DND-41 (cell line): ENCODE measurements around the gene PRKCZ.

Source experiments
- ATAC-seq: fragments of 200-7000 bp; cut with Tn5 transposase; 3 replicates; pipeline ENCODE4 v1.9.1; 2021; ENCODE audit warnings: low read depth; ENCODE audit not compliant: insufficient read depth
- DNase-seq: peaks from one replicate; pipeline ENCODE4 v3.0.0-alpha.2; 2020
- H2AFZ ChIP-seq: 2 replicates; pipeline ENCODE4 v1.6.0; 2012; ENCODE audit warnings: low read depth, low read length
- H3K27ac ChIP-seq: 2 replicates; pipeline ENCODE4 v1.5.1; 2012; ENCODE audit warnings: low read length, inconsistent platforms
- H3K27me3 ChIP-seq: fragments of 200-600 bp; sonication (generic); 2 replicates; pipeline ENCODE4 v1.6.0; 2012; ENCODE audit warnings: low read length, mild to moderate bottlenecking, inconsistent platforms; ENCODE audit not compliant: insufficient read depth, poor library complexity
- H3K36me3 ChIP-seq: 2 replicates; pipeline ENCODE4 v1.5.1; 2012; ENCODE audit warnings: low read length, inconsistent platforms; ENCODE audit not compliant: insufficient read depth
- H3K4me1 ChIP-seq: 2 replicates; pipeline ENCODE4 v1.5.1; 2012; ENCODE audit warnings: mild to moderate bottlenecking, low read length; ENCODE audit not compliant: insufficient read depth
- H3K4me2 ChIP-seq: 2 replicates; pipeline ENCODE4 v1.6.0; 2012; ENCODE audit warnings: mild to moderate bottlenecking, moderate library complexity, low read length, inconsistent platforms; ENCODE audit not compliant: insufficient read depth
- H3K4me3 ChIP-seq, 2 experiments: fragments of 200-600 bp in 1 of 2; shearing (Covaris generic) in 1 of 2; 2 replicates each; pipeline ENCODE4 v1.5.1; 2012 to 2016; ENCODE audit warnings: inconsistent platforms in 2 of 2, low read length in 2 of 2, mild to moderate bottlenecking in 2 of 2, low read depth in 1 of 2, moderate library complexity in 1 of 2
- H3K79me2 ChIP-seq: 2 replicates; pipeline ENCODE4 v1.6.0; 2012; ENCODE audit warnings: low read length, inconsistent platforms; ENCODE audit not compliant: insufficient read depth
- H3K9ac ChIP-seq: 2 replicates; pipeline ENCODE4 v1.6.0; 2012; ENCODE audit warnings: low read depth, mild to moderate bottlenecking, inconsistent platforms, low read length, moderate library complexity
- H3K9me3 ChIP-seq: 2 replicates; pipeline ENCODE4 v1.5.1; 2012; ENCODE audit warnings: low read length, moderate library complexity, mild to moderate bottlenecking, inconsistent platforms; ENCODE audit not compliant: insufficient read depth, severe bottlenecking
- H4K20me1 ChIP-seq: 2 replicates; pipeline ENCODE4 v1.6.0; 2012; ENCODE audit warnings: low read length; ENCODE audit not compliant: insufficient read depth
- EZH2 ChIP-seq: IDR thresholded peaks from 3 replicates; pipeline ENCODE4 v1.6.1; 2012; ENCODE audit warnings: borderline replicate concordance, low read depth, mild to moderate bottlenecking, moderate library complexity, low read length, inconsistent platforms; ENCODE audit not compliant: severe bottlenecking
- TF ChIP-seq, protein P1 (sequence below): IDR thresholded peaks from 2 replicates; pipeline ENCODE4 v1.5.1; 2012; ENCODE audit warnings: borderline replicate concordance, low read length, moderate library complexity, mild to moderate bottlenecking; ENCODE audit not compliant: poor library complexity, severe bottlenecking; ENCODE audit errors: extremely low read depth

PRKCZ gene

GRCh38 chr1:2097386-2098300 lies 47.4 kb downstream of the PRKCZ start:
- no peak for TF ChIP-seq EZH2
- TF ChIP-seq, protein P1, sequence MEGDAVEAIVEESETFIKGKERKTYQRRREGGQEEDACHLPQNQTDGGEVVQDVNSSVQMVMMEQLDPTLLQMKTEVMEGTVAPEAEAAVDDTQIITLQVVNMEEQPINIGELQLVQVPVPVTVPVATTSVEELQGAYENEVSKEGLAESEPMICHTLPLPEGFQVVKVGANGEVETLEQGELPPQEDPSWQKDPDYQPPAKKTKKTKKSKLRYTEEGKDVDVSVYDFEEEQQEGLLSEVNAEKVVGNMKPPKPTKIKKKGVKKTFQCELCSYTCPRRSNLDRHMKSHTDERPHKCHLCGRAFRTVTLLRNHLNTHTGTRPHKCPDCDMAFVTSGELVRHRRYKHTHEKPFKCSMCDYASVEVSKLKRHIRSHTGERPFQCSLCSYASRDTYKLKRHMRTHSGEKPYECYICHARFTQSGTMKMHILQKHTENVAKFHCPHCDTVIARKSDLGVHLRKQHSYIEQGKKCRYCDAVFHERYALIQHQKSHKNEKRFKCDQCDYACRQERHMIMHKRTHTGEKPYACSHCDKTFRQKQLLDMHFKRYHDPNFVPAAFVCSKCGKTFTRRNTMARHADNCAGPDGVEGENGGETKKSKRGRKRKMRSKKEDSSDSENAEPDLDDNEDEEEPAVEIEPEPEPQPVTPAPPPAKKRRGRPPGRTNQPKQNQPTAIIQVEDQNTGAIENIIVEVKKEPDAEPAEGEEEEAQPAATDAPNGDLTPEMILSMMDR: no peak
- no peak for ATAC-seq
- Histone ChIP-seq H3K27me3 (peaks cover 4% of the 10 kb centered on the region), H3K36me3 (no peaks in the 10 kb centered on the region), H3K4me1 (no peaks in the 10 kb centered on the region), H3K9ac (no peak overlapping the region), H3K79me2 (no peaks in the 10 kb centered on the region), H3K27ac (no peak overlapping the region), H3K9me3 (no peaks in the 10 kb centered on the region), H3K4me3 (no peak overlapping the region), H2AFZ (no peak overlapping the region), H3K4me2 (no peak overlapping the region), H4K20me1 (no peaks in the 10 kb centered on the region)
- no peak for DNase-seq

GRCh38 chr1:2098301-2098698 lies 48.1 kb downstream of the PRKCZ start:
- Histone ChIP-seq H2AFZ (no peak overlapping the region), H3K9ac (no peak overlapping the region), H3K27me3 (peaks cover 4% of the 10 kb centered on the region), H4K20me1 (no peaks in the 10 kb centered on the region), H3K4me3 (no peak overlapping the region), H3K4me2 (no peak overlapping the region), H3K36me3 (no peaks in the 10 kb centered on the region), H3K9me3 (no peaks in the 10 kb centered on the region), H3K79me2 (no peaks in the 10 kb centered on the region), H3K27ac (no peak overlapping the region), H3K4me1 (no peaks in the 10 kb centered on the region)
- DNase-seq (no peak), ATAC-seq (no peak)
- TF ChIP-seq, protein P1: no peak
- TF ChIP-seq EZH2: no peak

- H4K20me1 ChIP-seq: no peaks in the 10 kb centered on the region
- peaks cover 4% of the 10 kb centered on the region for H3K27me3 ChIP-seq
- ATAC-seq: no peak
- no peak overlapping the region for H3K4me3 ChIP-seq
- H3K9ac ChIP-seq: no peak overlapping the region
- no peak overlapping the region for H3K27ac ChIP-seq
- H2AFZ ChIP-seq: no peak overlapping the region
- H3K79me2 ChIP-seq: no peaks in the 10 kb centered on the region
- H3K36me3 ChIP-seq: no peaks in the 10 kb centered on the region
- DNase-seq: no peak
- H3K4me1 ChIP-seq: no peaks in the 10 kb centered on the region
- no peaks in the 10 kb centered on the region for H3K9me3 ChIP-seq
- H3K4me2 ChIP-seq: no peak overlapping the region
- TF ChIP-seq, protein P1: no peak
- TF ChIP-seq EZH2: no peak
Observed at GRCh38 chr1:2098839-2099785, 48.9 kb downstream of the PRKCZ start.
